Activated B cell treated with CpG ODN at 0.5 μM for 24 hours (primary cell): ENCODE results near the gene GSE1. TPM values are rescaled to one million over a fixed set of nuclear protein-coding genes. Genes with fewer than 3 reads are reported as not detected.

Experiments
- ATAC-seq: fragments of 200-7000 bp; cut with Tn5 transposase; one replicate; pipeline ENCODE4 v1.10.0; 2021; ENCODE audit warnings: low read depth, mild to moderate bottlenecking, moderate library complexity
- CTCF ChIA-PET: fragments of 350-600 bp; sonication (Branson Sonifier 250); formaldehyde crosslinking; loops from one replicate; lab custom pipeline; 2021; ENCODE audit warnings: antibody characterized with exemption; lab: Charles Lee
- POLR2A ChIA-PET: fragments of 350-600 bp; sonication (Branson Sonifier 250); formaldehyde crosslinking; loops from one replicate; lab custom pipeline; 2021; ENCODE audit warnings: antibody characterized with exemption; lab: Charles Lee
- DNase-seq: peaks from one replicate; pipeline ENCODE4 v3.0.0; 2022
- H3K27ac Mint-ChIP-seq: one replicate; pipeline ENCODE4 v1.8.0; 2020; ENCODE audit warnings: mixed read lengths
- H3K27me3 Mint-ChIP-seq: one replicate; pipeline ENCODE4 v1.8.0; 2021; ENCODE audit warnings: mixed read lengths
- H3K36me3 Mint-ChIP-seq: one replicate; pipeline ENCODE4 v1.8.0; 2021; ENCODE audit warnings: low read depth, mixed read lengths
- H3K4me1 Mint-ChIP-seq: one replicate; pipeline ENCODE4 v1.8.0; 2021; ENCODE audit warnings: mixed read lengths
- H3K4me3 Mint-ChIP-seq: one replicate; pipeline ENCODE4 v1.8.0; 2020; ENCODE audit warnings: mild to moderate bottlenecking, mixed read lengths
- H3K9me3 Mint-ChIP-seq: one replicate; pipeline ENCODE4 v1.8.0; 2020; ENCODE audit warnings: mixed read lengths
- CTCF ChIP-seq: fragments of 200-600 bp; IDR thresholded peaks from one replicate; pipeline ENCODE4 v1.8.0; 2022; ENCODE audit warnings: antibody characterized with exemption, mild to moderate bottlenecking
- intact Hi-C: fragments of 100-400 bp; cut with micrococcal nuclease; formaldehyde crosslinking; loops from one replicate; pipeline ENCODE4 v1.15.1; 2024
- total RNA-seq: library from RNA; stranded (reverse); gene quantifications from 2 replicates; pipeline ENCODE4 v1.2.3, GENCODE V29; 2022

GSE1 gene
- total RNA-seq, 1 donor from 2014 or later: 48.3 TPM

DNA sequence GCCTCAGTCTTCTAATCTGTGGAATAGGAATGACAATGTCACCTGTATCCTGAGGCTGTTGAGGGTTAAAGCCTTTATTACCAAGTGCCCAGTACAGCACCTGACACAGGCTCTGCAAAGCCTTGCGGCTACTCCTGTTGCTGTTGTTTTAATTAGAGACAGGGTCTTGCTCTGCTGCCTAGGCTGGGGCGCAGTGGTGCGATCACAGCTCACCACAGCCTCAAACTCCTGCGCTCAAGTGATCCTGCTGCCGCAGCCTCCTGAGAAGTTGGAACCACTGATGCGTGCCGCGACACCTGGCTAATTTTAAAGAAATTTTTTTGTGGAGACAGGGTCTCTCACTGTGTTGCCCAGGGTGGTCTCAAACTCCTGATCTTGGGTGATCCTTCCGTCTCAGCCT is 5.4 kb downstream of the GSE1 start:
- H3K4me1 Mint-ChIP-seq: peaks cover 60% of the 10 kb centered on the region
- TF ChIP-seq CTCF: no peak
- H3K27me3 Mint-ChIP-seq: no peaks in the 10 kb centered on the region
- ChIA-PET CTCF (interaction anchor here (0.6 to 4.2 kb wide), 4 partner anchors 128 to 1142 kb away, joined by 3 to 51 read pairs (median 6); no protein-coding TSS in a partner anchor), POLR2A (no interaction called here)
- ATAC-seq (no peak), DNase-seq (no peak)
- H3K4me3 Mint-ChIP-seq: no peak overlapping the region
- H3K9me3 Mint-ChIP-seq: no peaks in the 10 kb centered on the region
- H3K27ac Mint-ChIP-seq: no peak overlapping the region
- H3K36me3 Mint-ChIP-seq: peaks cover 3% of the 10 kb centered on the region
- intact Hi-C loops: loop anchor here (10.0 kb wide), 1 partner anchor 1766 kb away; the partner anchor contains the start of gene FBXO31

- peaks cover 3% of the 10 kb centered on the region for H3K36me3 Mint-ChIP-seq
- ChIA-PET CTCF (interaction anchor here (4.2 kb wide), 1 partner anchor 199 kb away, joined by 51 read pairs; no protein-coding TSS in a partner anchor), POLR2A (no interaction called here)
- peaks cover 61% of the 10 kb centered on the region for H3K4me1 Mint-ChIP-seq
- no peak for ATAC-seq
- DNase-seq: no peak
- TF ChIP-seq CTCF: no peak
- H3K27me3 Mint-ChIP-seq: no peaks in the 10 kb centered on the region
- no peak overlapping the region for H3K27ac Mint-ChIP-seq
- H3K4me3 Mint-ChIP-seq: no peak overlapping the region
- H3K9me3 Mint-ChIP-seq: no peaks in the 10 kb centered on the region
- intact Hi-C loops: loop anchor here (10.0 kb wide), 1 partner anchor 1766 kb away; the partner anchor contains the start of gene FBXO31
Observed at GRCh38 chr16:85619101-85619891, 6.2 kb downstream of the GSE1 start.

DNA sequence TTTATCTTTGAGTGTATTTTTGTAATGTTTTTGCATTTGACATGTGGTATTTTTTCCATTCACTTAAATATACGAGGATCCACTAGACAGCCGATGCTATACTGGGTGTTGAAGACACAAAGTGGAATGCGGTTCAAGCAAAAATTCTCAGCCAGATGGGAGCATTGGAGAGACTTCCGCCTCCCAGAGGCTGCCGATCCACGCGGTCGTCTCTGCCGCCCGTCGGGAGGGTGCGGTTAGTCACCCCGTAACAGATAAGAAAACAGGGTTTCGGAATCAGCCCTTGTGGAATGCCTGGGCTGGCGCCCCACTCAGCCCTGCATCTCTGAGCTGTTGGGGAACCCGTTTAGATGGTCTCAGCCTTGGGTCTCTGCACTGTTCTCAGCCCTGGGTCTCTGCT is 7.3 kb downstream of the GSE1 start:
- H3K9me3 Mint-ChIP-seq: no peaks in the 10 kb centered on the region
- H3K4me1 Mint-ChIP-seq: peaks cover 52% of the 10 kb centered on the region
- no peak overlapping the region for H3K4me3 Mint-ChIP-seq
- ChIA-PET CTCF (no interaction called here), POLR2A (no interaction called here)
- intact Hi-C loops: no loop called here
- H3K27me3 Mint-ChIP-seq: no peaks in the 10 kb centered on the region
- ATAC-seq (no peak), DNase-seq (no peak)
- H3K36me3 Mint-ChIP-seq: peaks cover 6% of the 10 kb centered on the region
- TF ChIP-seq CTCF: no peak
- H3K27ac Mint-ChIP-seq: no peak overlapping the region

- no peak overlapping the region for H3K4me3 Mint-ChIP-seq
- no peaks in the 10 kb centered on the region for H3K9me3 Mint-ChIP-seq
- no peak for DNase-seq
- peaks cover 9% of the 10 kb centered on the region for H3K36me3 Mint-ChIP-seq
- ChIA-PET CTCF (no interaction called here), POLR2A (no interaction called here)
- no peaks in the 10 kb centered on the region for H3K27me3 Mint-ChIP-seq
- TF ChIP-seq CTCF: no peak
- peaks cover 47% of the 10 kb centered on the region for H3K4me1 Mint-ChIP-seq
- intact Hi-C loops: no loop called here
- H3K27ac Mint-ChIP-seq: no peak overlapping the region
- no peak for ATAC-seq
Observed at GRCh38 chr16:85621698-85622428, 8.7 kb downstream of the GSE1 start.

- ChIA-PET CTCF (no interaction called here), POLR2A (no interaction called here)
- ATAC-seq: no peak
- Mint-ChIP-seq H3K4me3 (no peak overlapping the region), H3K9me3 (no peaks in the 10 kb centered on the region), H3K36me3 (peaks cover 9% of the 10 kb centered on the region), H3K27ac (no peak overlapping the region), H3K4me1 (peaks cover 43% of the 10 kb centered on the region), H3K27me3 (no peaks in the 10 kb centered on the region)
- no peak for TF ChIP-seq CTCF
- no peak for DNase-seq
- intact Hi-C loops: no loop called here
Observed at GRCh38 chr16:85622683-85623082, 9.6 kb downstream of the GSE1 start.
